T-cell (primary cell): ENCODE measurements around the gene HELZ2. TPM values are rescaled to one million over a fixed set of nuclear protein-coding genes. Genes with fewer than 3 reads are reported as not detected.

Experiments used
- ATAC-seq, 4 experiments: fragments of 200-7000 bp in 3 of 4; fragments of 150-1000 bp in 1 of 4; cut with Tn5 transposase; replicated peaks in 1 of 4; 1 replicate in 3 of 4; 2 replicates in 1 of 4; pipeline ENCODE4 v1.10.0; 2021; ENCODE audit warnings: moderate library complexity in 3 of 4, mild to moderate bottlenecking in 2 of 4, moderate number of reproducible peaks in 1 of 4
- CTCF ChIA-PET, 2 donors: fragments of 300-600 bp; sonication (Branson Sonifier 250); formaldehyde crosslinking; loops; one replicate each; lab custom pipeline; 2022; ENCODE audit warnings: antibody characterized with exemption in 2 of 2; lab: Charles Lee
- POLR2A ChIA-PET, 2 donors: fragments of 300-600 bp; sonication (Branson Sonifier 250); formaldehyde crosslinking; loops; one replicate each; lab custom pipeline; 2022; ENCODE audit warnings: antibody characterized with exemption in 2 of 2; lab: Charles Lee
- DNase-seq, 35 experiments: peaks; one replicate each; pipeline versions ENCODE4 v3.0.0 to v3.0.0-alpha.2; 2013 to 2023
- H3K27ac ChIP-seq: one replicate; pipeline ENCODE4 v1.5.1; 2013; ENCODE audit warnings: low read length
- H3K27me3 ChIP-seq, 2 experiments: replicated peaks in 1 of 2; 1 replicate in 1 of 2; 2 replicates in 1 of 2; pipeline versions ENCODE4 v1.6.1 to v1.7.0; 2013; ENCODE audit warnings: low read length in 1 of 2, mixed read lengths in 1 of 2; ENCODE audit not compliant: control insufficient read depth in 2 of 2, insufficient read depth in 2 of 2; ENCODE audit errors: extremely low read depth in 1 of 2
- H3K36me3 ChIP-seq, 2 donors: 1 replicate in 1 of 2; 2 replicates in 1 of 2; pipeline versions ENCODE4 v1.6.1 to v1.7.0; 2013; ENCODE audit warnings: low read length in 1 of 2; ENCODE audit not compliant: control insufficient read depth in 2 of 2, insufficient read depth in 1 of 2; ENCODE audit errors: extremely low read depth in 1 of 2
- H3K4me1 ChIP-seq, 2 experiments: 1 replicate in 1 of 2; 2 replicates in 1 of 2; pipeline versions ENCODE4 v1.6.1 to v1.7.0; 2013; ENCODE audit warnings: low read length in 2 of 2, mixed read lengths in 1 of 2; ENCODE audit not compliant: insufficient read depth in 2 of 2, control insufficient read depth in 1 of 2; ENCODE audit errors: extremely low read depth in 1 of 2
- H3K4me3 ChIP-seq, 2 donors: 1 replicate in 1 of 2; 2 replicates in 1 of 2; pipeline versions ENCODE4 v1.5.1 to v1.7.0; 2013; ENCODE audit warnings: mild to moderate bottlenecking in 2 of 2, low read length in 1 of 2, moderate library complexity in 1 of 2; ENCODE audit not compliant: control insufficient read depth in 1 of 2; ENCODE audit errors: extremely low read depth in 1 of 2
- H3K9me3 ChIP-seq: 2 replicates; pipeline ENCODE4 v1.7.0; 2013
- H3K27ac Mint-ChIP-seq, 2 donors: one replicate each; pipeline ENCODE4 v1.8.0; 2020 to 2021; ENCODE audit warnings: mild to moderate bottlenecking in 2 of 2, mixed read lengths in 2 of 2
- H3K27me3 Mint-ChIP-seq, 2 donors: one replicate each; pipeline ENCODE4 v1.8.0; 2021 to 2022; ENCODE audit warnings: mixed read lengths in 2 of 2
- H3K36me3 Mint-ChIP-seq: one replicate; pipeline ENCODE4 v1.8.0; 2021; ENCODE audit warnings: mixed read lengths
- H3K4me1 Mint-ChIP-seq, 3 donors: one replicate each; pipeline ENCODE4 v1.8.0; 2020 to 2022; ENCODE audit warnings: mixed read lengths in 3 of 3, mild to moderate bottlenecking in 1 of 3
- H3K4me3 Mint-ChIP-seq, 3 donors: one replicate each; pipeline ENCODE4 v1.8.0; 2020 to 2022; ENCODE audit warnings: mild to moderate bottlenecking in 3 of 3, mixed read lengths in 3 of 3, moderate library complexity in 3 of 3
- H3K9me3 Mint-ChIP-seq, 3 donors: one replicate each; pipeline ENCODE4 v1.8.0; 2020 to 2022; ENCODE audit warnings: mixed read lengths in 3 of 3
- WGBS: methylation state at CpG from one replicate; pipeline ENCODE4 v1.1.5; 2013; ENCODE audit warnings: missing lambda C conversion rate; ENCODE audit not compliant: insufficient coverage; 5-methylcytosine and 5-hydroxymethylcytosine counted together
- total RNA-seq, 35 experiments: library from RNA in 6 of 35; stranded (reverse) in 6 of 35; fragments of 120-200 nt in 1 of 35; gene quantifications; one replicate each; pipeline versions ENCODE4 v1.2.1 to v1.2.4 and lab custom pipeline; 2013 to 2026

The HELZ2 gene
- total RNA-seq, 5 donors from 2014 or later (not counting 1 experiment from before 2014, with no cell fraction given), result 31.6 to 73.0 (median 43.5) TPM

GRCh38 chr20:63564036-63564810 is 9.8 kb downstream of the HELZ2 start:
- no peaks in the 10 kb centered on the region for H3K9me3 ChIP-seq
- Mint-ChIP-seq H3K4me3 (no peak overlapping the region), H3K9me3 (no peaks in the 10 kb centered on the region), H3K4me1 (peaks cover 12 to 25% (median 20%) of the 10 kb centered on the region in 3 donors), H3K36me3 (peaks cover 14% of the 10 kb centered on the region), H3K27ac (no peak overlapping the region), H3K27me3 (no peaks in the 10 kb centered on the region)
- peaks cover 0 to under 1% of the 10 kb centered on the region in 2 experiments for H3K27me3 ChIP-seq
- no peak overlapping the region for H3K4me3 ChIP-seq
- 94% methylated on average over 60 of the region's 62 CpGs for WGBS
- peaks cover 3 to 28% of the 10 kb centered on the region in 2 experiments for H3K4me1 ChIP-seq
- H3K36me3 ChIP-seq, result peaks cover 17 to 43% of the 10 kb centered on the region in 2 donors
- H3K27ac ChIP-seq, result no peak overlapping the region
- DNase-seq (no peak), ATAC-seq (no peak)
- POLR2A ChIA-PET, result no interaction called here
- CTCF ChIA-PET, result no interaction called here

GRCh38 chr20:63563225-63563935 is 10.7 kb downstream of the HELZ2 start:
- no peak for DNase-seq
- Histone ChIP-seq H3K4me3 (no peak overlapping the region), H3K36me3 (peaks cover 17 to 43% of the 10 kb centered on the region in 2 donors), H3K27ac (no peak overlapping the region), H3K27me3 (no peaks in the 10 kb centered on the region), H3K9me3 (no peaks in the 10 kb centered on the region), H3K4me1 (peaks cover 2 to 19% of the 10 kb centered on the region in 2 experiments)
- ChIA-PET CTCF (no interaction called here), POLR2A (no interaction called here)
- no peak overlapping the region for H3K4me3 Mint-ChIP-seq
- no peak for ATAC-seq
- H3K27ac Mint-ChIP-seq, result no peak overlapping the region
- no peaks in the 10 kb centered on the region for H3K9me3 Mint-ChIP-seq
- 96% methylated on average over 55 of the region's 55 CpGs for WGBS
- no peaks in the 10 kb centered on the region for H3K27me3 Mint-ChIP-seq
- peaks cover 9 to 18% (median 12%) of the 10 kb centered on the region in 3 donors for H3K4me1 Mint-ChIP-seq
- H3K36me3 Mint-ChIP-seq, result peaks cover 20% of the 10 kb centered on the region

GRCh38 chr20:63562461-63563224 is 11.4 kb downstream of the HELZ2 start:
- POLR2A ChIA-PET, result no interaction called here
- Mint-ChIP-seq H3K4me1 (peaks cover 2 to 10% (median 4%) of the 10 kb centered on the region in 3 donors), H3K4me3 (no peak overlapping the region), H3K27ac (no peak overlapping the region), H3K27me3 (no peaks in the 10 kb centered on the region), H3K9me3 (no peaks in the 10 kb centered on the region), H3K36me3 (peaks cover 20% of the 10 kb centered on the region)
- DNase-seq, result no peak
- no peak for ATAC-seq
- CTCF ChIA-PET, result no interaction called here
- Histone ChIP-seq H3K9me3 (no peaks in the 10 kb centered on the region), H3K27ac (no peak overlapping the region), H3K27me3 (no peaks in the 10 kb centered on the region), H3K4me1 (peaks cover 0 to 12% of the 10 kb centered on the region in 2 experiments), H3K36me3 (peaks cover 17 to 43% of the 10 kb centered on the region in 2 donors), H3K4me3 (no peak overlapping the region)
- WGBS, result 96% methylated on average over 53 of the region's 54 CpGs

- ChIA-PET CTCF (no interaction called here), POLR2A (no interaction called here)
- DNase-seq (no peak), ATAC-seq (no peak)
- H3K27ac ChIP-seq, result no peak overlapping the region
- H3K36me3 ChIP-seq, result peaks cover 17 to 43% of the 10 kb centered on the region in 2 donors
- Mint-ChIP-seq H3K27me3 (no peaks in the 10 kb centered on the region), H3K4me1 (peaks cover 0 to 4% (median 0%) of the 10 kb centered on the region in 3 donors), H3K9me3 (no peaks in the 10 kb centered on the region), H3K27ac (no peak overlapping the region), H3K4me3 (no peak overlapping the region), H3K36me3 (peaks cover 20% of the 10 kb centered on the region)
- H3K9me3 ChIP-seq, result no peaks in the 10 kb centered on the region
- WGBS, result 90% methylated on average over 25 of the region's 36 CpGs
- H3K27me3 ChIP-seq, result no peaks in the 10 kb centered on the region
- peaks cover 0 to 4% of the 10 kb centered on the region in 2 experiments for H3K4me1 ChIP-seq
- H3K4me3 ChIP-seq, result no peak overlapping the region
Observed at GRCh38 chr20:63561624-63562396, 12.2 kb downstream of the HELZ2 start.

- Mint-ChIP-seq H3K27me3 (no peaks in the 10 kb centered on the region), H3K9me3 (no peaks in the 10 kb centered on the region), H3K27ac (no peak overlapping the region), H3K4me1 (peaks cover 0 to 3% (median 0%) of the 10 kb centered on the region in 3 donors), H3K4me3 (no peak overlapping the region), H3K36me3 (peaks cover 20% of the 10 kb centered on the region)
- no peaks in the 10 kb centered on the region for H3K27me3 ChIP-seq
- no peaks in the 10 kb centered on the region for H3K9me3 ChIP-seq
- H3K4me3 ChIP-seq, result no peak overlapping the region
- POLR2A ChIA-PET, result no interaction called here
- CTCF ChIA-PET, result no interaction called here
- peaks cover 16 to 43% of the 10 kb centered on the region in 2 donors for H3K36me3 ChIP-seq
- 96% methylated on average over 25 of the region's 26 CpGs for WGBS
- ATAC-seq (no peak), DNase-seq (no peak)
- H3K4me1 ChIP-seq, result no peaks in the 10 kb centered on the region
- no peak overlapping the region for H3K27ac ChIP-seq
Observed at GRCh38 chr20:63560856-63561609, 13.0 kb downstream of the HELZ2 start.
